KMS-11 (cell line): Measurements from ENCODE around the gene NGB.

Experiments used
- H2AFZ ChIP-seq: fragments of 200-600 bp; sonication (generic); 2 replicates; pipeline ENCODE4 v1.6.1; 2016; ENCODE audit warnings: antibody characterized with exemption, mixed run types, low read depth
- H3K27ac ChIP-seq: fragments of 200-600 bp; sonication (generic); 2 replicates; pipeline ENCODE4 v1.6.1; 2016; ENCODE audit warnings: mild to moderate bottlenecking, mixed run types
- H3K27me3 ChIP-seq: fragments of 200-600 bp; sonication (generic); 2 replicates; pipeline ENCODE4 v1.6.1; 2017; ENCODE audit warnings: mild to moderate bottlenecking, low read depth, mixed run types, moderate library complexity; ENCODE audit not compliant: insufficient read depth
- H3K36me3 ChIP-seq: fragments of 200-600 bp; sonication (generic); 2 replicates; pipeline ENCODE4 v1.6.1; 2017; ENCODE audit warnings: mild to moderate bottlenecking, mixed run types; ENCODE audit not compliant: insufficient read depth
- H3K4me1 ChIP-seq: fragments of 200-600 bp; sonication (generic); 2 replicates; pipeline ENCODE4 v1.6.1; 2016; ENCODE audit warnings: mild to moderate bottlenecking, low read depth, mixed run types; ENCODE audit not compliant: poor library complexity, severe bottlenecking
- H3K4me2 ChIP-seq: fragments of 200-600 bp; sonication (generic); 2 replicates; pipeline ENCODE4 v1.7.0; 2016; ENCODE audit warnings: mild to moderate bottlenecking, mixed run types
- H3K4me3 ChIP-seq: fragments of 200-600 bp; sonication (generic); IDR thresholded peaks from 2 replicates; pipeline ENCODE4 v1.6.1; 2017; ENCODE audit warnings: low read depth, low read length, mixed read lengths; ENCODE audit not compliant: insufficient read depth
- H3K79me2 ChIP-seq: fragments of 200-600 bp; sonication (generic); 2 replicates; pipeline ENCODE4 v1.6.1; 2016; ENCODE audit warnings: low read depth, mixed run types; ENCODE audit not compliant: insufficient read depth
- H3K9ac ChIP-seq: fragments of 200-600 bp; sonication (generic); 2 replicates; pipeline ENCODE4 v1.6.1; 2016; ENCODE audit warnings: mild to moderate bottlenecking, mixed run types
- H4K20me1 ChIP-seq: fragments of 200-600 bp; sonication (generic); 2 replicates; pipeline ENCODE4 v1.6.1; 2016; ENCODE audit warnings: mild to moderate bottlenecking, mixed run types; ENCODE audit not compliant: insufficient read depth
- TF ChIP-seq, protein P1 (sequence below): fragments of 200-600 bp; sonication (generic); conservative IDR thresholded peaks from 2 replicates; pipeline ENCODE4 v1.6.1; 2017; ENCODE audit warnings: low read depth, mild to moderate bottlenecking, antibody characterized with exemption, low read length, moderate library complexity, mixed read lengths

Gene NGB

DNA sequence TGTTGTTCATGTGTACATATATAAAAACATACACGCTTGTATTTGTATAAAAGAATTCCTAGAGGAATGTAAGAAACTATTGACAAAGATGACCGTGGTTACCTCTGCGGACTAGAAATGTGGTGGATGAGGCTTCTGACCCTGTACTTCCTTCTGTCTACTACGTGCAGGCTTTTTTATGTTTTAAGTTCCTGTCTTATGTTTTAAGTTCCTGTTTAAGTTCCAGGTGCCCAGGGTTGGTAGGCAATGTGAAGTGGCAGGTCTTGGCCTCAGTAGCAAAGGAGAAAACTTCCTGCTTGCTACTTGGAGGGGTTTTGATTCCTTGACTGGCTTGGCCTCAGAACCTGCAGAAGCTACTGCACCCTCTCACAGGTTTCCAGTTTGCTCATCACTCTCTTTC is 38.1 kb upstream of the NGB start:
- no peak overlapping the region for H2AFZ ChIP-seq
- no peaks in the 10 kb centered on the region for H4K20me1 ChIP-seq
- no peaks in the 10 kb centered on the region for H3K4me1 ChIP-seq
- H3K27ac ChIP-seq: no peak overlapping the region
- no peaks in the 10 kb centered on the region for H3K27me3 ChIP-seq
- no peaks in the 10 kb centered on the region for H3K79me2 ChIP-seq
- TF ChIP-seq, protein P1, sequence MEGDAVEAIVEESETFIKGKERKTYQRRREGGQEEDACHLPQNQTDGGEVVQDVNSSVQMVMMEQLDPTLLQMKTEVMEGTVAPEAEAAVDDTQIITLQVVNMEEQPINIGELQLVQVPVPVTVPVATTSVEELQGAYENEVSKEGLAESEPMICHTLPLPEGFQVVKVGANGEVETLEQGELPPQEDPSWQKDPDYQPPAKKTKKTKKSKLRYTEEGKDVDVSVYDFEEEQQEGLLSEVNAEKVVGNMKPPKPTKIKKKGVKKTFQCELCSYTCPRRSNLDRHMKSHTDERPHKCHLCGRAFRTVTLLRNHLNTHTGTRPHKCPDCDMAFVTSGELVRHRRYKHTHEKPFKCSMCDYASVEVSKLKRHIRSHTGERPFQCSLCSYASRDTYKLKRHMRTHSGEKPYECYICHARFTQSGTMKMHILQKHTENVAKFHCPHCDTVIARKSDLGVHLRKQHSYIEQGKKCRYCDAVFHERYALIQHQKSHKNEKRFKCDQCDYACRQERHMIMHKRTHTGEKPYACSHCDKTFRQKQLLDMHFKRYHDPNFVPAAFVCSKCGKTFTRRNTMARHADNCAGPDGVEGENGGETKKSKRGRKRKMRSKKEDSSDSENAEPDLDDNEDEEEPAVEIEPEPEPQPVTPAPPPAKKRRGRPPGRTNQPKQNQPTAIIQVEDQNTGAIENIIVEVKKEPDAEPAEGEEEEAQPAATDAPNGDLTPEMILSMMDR: no peak
- no peak overlapping the region for H3K4me2 ChIP-seq
- H3K36me3 ChIP-seq: no peaks in the 10 kb centered on the region
- H3K4me3 ChIP-seq: no peak overlapping the region
- H3K9ac ChIP-seq: no peak overlapping the region

DNA sequence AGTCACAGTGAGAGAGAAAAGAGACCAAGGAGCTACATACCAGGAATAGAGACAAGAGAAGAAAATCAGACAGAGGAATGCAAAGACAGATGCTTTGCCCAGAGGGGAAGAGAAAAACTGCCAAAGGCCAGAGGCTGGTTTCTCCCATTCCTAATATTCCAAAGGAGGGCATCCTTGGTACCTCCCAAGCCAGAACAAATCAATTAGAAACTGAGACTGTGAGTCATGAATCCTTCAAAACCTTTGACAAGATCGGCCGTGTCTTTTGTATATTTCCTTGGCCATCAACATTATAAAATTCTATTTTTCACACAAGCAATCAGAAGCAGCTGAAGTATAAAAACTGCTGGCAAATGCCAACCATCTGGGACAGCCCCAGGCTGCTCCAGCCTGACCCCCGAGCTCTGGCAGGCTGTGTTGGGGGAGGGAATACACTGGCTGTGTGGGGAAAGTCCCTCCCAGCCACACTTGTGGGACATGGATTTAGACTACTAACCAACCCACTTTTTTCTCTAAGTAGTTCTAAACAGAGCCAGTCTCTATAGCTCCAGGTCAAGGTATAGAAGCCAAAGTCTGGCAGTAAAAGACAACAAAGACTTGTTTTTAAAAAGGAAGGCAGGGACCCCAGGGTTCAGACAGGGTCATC is 36.0 kb upstream of the NGB start:
- H3K36me3 ChIP-seq: no peaks in the 10 kb centered on the region
- H3K4me1 ChIP-seq: no peaks in the 10 kb centered on the region
- H3K4me2 ChIP-seq: no peak overlapping the region
- H3K27ac ChIP-seq: no peak overlapping the region
- no peak overlapping the region for H3K9ac ChIP-seq
- H3K27me3 ChIP-seq: no peaks in the 10 kb centered on the region
- H3K4me3 ChIP-seq: no peak overlapping the region
- H2AFZ ChIP-seq: no peak overlapping the region
- TF ChIP-seq, protein P1: no peak
- no peaks in the 10 kb centered on the region for H4K20me1 ChIP-seq
- no peaks in the 10 kb centered on the region for H3K79me2 ChIP-seq

DNA sequence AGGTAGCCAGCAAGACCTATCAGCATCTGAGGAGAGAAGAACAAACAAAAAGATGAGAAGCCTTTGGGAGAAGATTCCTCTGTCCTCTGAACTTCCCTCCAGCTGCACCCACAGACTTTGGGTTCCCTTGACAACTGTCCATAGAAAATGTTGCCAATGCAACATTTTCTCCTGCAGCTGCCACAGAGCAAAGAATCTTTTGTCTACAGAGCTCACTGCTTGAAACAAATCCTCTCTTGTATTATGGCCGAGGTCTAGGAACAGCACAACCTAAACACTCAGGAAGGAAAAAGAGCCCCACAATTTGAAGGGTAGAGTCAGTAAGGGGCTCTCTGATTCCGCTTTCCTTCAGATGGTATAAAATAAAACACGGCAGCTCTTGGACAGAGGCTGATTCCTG is 35.4 kb upstream of the NGB start:
- Histone ChIP-seq H3K4me1 (no peaks in the 10 kb centered on the region), H3K4me2 (no peak overlapping the region), H3K27ac (no peak overlapping the region), H4K20me1 (no peaks in the 10 kb centered on the region), H3K4me3 (no peak overlapping the region), H3K9ac (no peak overlapping the region), H2AFZ (no peak overlapping the region), H3K27me3 (no peaks in the 10 kb centered on the region), H3K36me3 (no peaks in the 10 kb centered on the region), H3K79me2 (no peaks in the 10 kb centered on the region)
- TF ChIP-seq, protein P1: no peak

DNA sequence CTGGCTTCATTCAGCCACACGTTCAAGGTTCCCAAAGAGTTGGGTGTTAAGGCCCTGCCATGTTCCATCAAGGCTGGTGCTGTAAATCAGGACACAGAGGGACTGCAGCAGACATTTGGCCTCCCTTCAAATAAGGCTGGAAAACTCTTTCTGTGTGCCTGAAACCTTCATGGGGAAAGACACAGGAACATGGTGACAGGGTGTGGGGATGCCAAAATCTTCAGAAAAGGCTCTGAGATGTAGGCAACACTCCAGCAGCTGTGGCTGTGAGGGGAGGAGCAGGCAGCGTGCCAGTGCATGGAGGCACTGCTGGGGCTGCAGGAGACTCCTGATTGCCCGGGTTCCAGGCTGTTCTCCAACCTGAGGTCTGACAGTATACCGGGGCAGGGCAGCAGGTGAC is 34.7 kb upstream of the NGB start:
- Histone ChIP-seq H2AFZ (no peak overlapping the region), H3K4me1 (no peaks in the 10 kb centered on the region), H3K4me2 (no peak overlapping the region), H3K9ac (no peak overlapping the region), H3K27me3 (no peaks in the 10 kb centered on the region), H3K79me2 (no peaks in the 10 kb centered on the region), H4K20me1 (no peaks in the 10 kb centered on the region), H3K4me3 (no peak overlapping the region), H3K27ac (no peak overlapping the region), H3K36me3 (no peaks in the 10 kb centered on the region)
- TF ChIP-seq, protein P1: no peak
